Measurements from ENCODE around the gene USP35.
"Not testable (repeated sequence)": the region's sequence is repeated elsewhere in the genome, so short reads cannot be mapped to it uniquely, and the experiment has no call there.

Gene USP35

DNA sequence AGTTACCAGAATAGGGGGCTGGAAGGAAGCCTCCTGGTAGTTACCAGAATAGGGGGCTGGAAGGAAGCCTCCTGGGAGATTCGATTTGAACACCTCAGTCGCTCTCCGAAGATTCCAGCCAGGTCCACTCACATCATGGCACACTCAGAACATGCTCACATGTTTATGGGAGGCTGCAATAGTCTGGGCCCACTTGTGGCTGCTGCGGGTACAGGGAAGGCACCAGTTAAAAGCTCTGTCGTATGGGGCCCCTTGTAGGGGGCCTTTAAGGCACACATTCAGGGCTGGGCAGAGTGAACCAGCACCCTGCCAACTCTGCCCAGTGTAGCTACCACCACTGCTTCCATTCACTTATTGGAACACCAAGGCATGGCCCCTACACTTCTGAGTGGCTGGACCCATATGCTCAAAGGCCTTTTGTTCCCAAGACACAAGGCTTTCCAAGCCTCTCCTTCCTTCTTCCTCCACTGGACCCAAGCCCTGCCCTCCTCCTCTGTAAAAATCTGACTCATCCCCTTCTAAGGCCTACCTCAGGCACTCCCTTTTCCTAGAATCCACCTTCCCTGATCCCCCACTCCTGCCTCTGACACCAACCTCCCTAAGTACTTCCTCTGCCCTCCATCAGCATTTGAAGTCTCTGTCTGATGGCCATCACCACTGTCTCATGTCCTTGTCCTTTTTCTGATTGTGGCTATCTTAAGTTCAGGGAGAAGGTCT, 28.0 kb downstream of the USP35 start:
- DNase-seq: no peak

DNA sequence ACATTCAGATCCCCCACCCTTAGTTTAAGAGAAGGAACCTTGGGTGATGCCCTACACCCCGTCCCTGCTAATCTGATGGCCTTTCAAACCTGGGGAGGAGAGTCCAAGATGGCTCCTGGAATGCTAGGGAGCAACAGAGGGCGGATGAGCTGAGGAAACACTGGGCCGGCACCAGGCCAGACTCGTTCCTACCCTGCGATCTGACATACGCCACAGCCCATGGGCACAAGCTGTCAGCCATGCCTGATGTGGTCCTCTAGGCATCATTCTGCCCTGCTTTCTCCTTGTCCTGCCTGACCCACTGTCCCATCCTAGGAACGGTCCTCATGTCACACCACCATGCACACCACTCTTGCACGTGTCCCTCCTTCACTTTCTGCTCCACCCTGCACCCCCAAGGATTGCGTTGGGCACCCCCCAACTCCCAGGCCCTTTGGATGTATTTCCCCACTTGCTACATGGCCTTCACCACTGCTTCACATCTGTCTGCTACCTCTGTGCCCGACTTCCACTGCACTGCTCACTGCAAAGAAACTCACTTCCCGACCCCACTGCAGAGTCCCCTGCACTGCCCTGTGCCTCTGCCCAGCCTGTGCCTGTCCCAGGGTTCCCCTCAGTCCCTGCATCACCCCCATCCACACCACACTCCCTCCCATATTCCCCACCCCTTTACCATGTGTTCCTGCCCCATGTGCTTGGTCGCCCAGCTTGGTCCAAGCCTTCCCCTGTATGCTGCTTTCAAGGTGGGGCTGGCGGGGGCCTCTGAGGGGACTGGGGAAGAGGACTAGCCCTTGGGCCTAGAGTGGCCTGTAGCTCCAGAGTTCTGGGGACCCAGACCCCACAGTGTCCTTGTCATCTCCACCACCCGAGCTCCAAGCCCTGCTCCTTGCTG, 29.2 kb downstream of the USP35 start:
- DNase-seq: no peak

DNA sequence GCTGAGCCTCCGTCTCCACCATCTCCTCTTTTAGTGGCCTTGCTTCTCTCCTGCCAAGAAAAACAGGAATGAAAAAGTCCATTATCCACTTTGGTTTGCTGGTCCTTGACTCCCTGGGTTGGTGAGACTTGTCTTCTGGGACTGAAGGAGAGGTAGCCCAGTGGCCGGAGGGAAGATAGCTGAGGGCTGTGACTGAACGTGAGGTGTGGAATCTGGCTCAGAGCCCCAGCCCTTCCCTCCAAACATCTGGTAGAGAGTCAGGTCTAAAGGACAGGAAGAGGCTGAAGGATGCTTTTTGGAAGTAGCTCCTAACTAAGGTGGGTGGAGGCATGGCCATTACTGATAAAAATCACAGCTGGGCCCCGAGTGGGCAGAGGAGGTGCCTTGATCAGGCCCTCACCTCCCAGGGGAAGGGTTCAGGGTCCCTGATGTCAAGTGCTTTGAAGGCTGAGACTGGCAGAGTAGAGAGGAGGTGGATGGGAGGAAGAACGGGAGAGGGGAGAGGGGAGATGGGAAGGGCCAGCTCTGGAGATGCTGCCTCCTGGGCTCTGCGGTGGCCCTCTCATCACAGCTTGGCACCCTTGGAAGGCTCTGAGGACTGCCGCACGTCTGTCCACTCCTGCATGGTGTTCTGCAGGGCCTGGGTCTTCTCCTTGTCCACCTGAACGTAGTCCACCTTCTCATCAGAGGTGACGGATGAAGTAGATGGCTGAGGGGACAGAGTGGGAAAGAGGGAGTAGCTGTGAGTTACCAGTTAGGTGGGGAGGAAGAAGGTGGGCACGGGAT, 30.2 kb downstream of the USP35 start:
- DNase-seq: no peak

DNA sequence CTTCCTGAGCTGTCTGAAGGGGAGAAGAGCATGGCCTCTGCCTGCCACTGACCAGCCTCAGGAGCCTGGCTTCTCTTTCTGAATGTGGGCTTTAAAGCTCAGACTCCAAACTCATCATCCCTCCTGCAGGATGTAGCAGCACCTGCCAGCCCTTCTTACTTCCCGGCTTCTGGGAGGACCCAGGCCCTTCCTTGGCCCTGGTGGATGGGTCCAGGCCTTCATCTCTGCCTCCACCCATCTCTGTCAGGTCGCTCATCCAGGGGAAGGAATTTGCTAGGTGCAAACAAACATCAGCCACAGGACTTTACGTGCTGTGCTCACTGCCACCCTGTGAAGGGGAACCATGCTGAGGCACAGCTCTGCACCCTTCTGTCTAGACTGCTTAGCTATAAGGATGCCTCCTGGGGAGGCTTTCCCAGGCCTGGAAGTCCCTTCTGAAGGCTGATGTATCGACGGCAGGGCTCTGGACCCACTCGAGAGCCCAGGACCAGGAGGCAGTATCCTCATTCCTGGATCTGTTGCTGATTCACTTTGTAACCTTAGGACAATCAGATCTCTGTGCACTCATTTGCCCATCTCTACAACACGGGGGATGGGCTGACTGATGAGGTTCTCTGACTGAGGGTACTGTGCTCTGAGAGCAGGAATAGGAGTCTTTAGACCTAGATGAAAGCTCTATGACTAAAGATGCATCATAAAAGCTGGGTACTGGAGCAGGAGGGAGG, 30.9 kb downstream of the USP35 start:
- no peak for DNase-seq

DNA sequence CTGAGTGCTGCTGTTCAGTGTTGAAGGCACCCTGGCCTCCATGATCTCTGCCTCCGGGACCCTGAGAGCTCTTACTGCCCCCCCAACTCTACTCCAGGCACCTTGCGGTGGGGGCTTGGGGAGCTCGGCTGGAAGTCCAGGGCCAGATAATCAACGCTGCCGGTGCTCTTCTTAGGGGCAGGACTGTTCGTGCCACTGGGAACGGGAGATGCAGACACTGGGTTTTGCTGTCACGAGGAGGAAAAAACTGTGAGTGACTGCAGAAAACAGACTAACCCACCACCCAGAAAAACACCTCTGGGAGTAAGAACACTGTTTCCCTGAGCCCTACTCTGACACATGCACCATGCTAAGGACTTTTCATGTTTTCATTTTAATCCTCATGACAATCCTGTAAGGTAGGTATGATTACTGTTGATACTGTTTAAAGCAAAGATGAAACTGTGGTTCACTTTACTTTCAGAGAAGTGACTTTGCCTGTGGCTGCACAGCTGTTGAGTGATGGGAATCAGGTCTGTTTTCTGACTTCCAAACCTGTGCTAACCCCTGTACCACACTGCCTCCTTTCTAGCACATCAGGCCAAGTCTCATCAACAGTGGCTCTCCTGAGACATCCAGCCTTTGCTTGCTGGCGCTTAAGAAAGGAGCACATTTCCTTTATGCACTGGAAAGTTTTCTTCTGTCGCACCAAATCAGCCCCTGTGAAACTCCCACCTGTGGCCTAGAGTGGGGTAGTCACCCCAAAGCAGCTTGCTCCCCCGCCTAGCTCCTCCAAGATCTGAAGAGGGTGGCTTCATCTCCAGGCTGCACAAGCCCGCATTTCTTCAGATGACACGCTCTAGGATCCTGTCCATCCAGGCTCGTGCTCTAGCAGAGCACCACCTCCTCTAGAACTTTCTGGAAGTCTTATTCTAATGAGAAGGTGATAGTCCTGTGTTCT, 31.8 kb downstream of the USP35 start:
- DNase-seq: no peak

DNA sequence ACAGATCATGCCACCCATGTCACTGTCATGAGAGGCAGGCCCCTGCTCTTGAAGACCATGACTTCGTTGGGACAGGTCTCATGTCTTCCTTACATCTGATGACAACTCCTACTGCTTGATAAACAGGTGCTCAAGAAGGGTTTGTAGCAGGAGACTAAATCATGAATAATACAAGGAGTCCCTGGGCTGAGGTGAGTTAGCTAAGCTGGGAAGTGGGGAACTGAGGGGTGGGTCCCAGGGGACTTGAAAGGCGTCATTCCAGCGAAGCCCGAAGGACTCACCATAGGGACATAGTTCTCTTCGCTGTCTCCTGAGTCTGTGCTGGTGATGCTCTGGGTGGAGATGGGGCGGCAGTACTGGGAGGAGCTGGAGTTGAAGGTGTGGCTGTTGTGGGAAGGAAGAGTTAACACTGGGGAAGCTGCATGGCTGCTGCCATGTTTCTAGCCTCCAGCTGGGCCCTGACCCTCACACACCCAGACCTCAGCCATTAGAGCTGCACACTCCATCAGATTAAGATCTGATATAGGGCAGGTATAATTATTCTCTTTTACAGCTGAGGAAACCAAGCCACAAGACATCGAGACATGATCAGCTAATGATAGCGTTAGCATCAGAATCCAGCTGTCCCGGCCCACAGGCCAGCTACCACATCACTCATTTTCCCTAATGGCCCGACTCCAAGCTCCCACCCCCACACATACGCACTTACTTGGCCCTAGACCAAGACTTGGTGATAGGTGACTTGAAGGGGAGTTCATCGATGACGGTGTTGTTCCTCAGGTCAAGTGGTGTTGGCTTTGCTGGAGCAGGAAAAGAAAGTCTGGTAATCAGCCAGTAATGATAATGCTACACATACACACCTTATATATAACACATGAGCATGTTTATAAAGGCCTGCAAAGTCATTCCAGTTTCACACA, 32.9 kb downstream of the USP35 start:
- no peak for DNase-seq

DNA sequence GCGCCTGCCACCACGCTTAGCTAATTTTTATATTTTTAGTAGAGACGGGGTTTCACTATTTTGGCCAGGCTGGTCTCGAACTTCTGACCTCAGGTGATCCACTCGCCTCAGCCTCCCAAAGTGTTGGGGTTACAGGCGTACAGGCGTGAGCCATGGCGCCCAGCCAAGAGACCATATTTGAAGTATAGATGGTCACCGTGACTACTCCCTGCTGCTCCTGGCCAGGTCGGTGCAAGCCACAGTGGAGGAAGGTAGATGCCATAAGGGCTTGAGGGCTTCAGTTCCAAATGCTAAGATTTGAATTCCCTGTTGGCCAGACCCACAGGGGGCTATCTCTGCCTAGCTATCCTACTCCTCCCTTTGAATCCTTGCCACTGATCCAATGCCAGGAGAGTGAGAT, 34.0 kb downstream of the USP35 start:
- not testable (repeated sequence) for DNase-seq

DNA sequence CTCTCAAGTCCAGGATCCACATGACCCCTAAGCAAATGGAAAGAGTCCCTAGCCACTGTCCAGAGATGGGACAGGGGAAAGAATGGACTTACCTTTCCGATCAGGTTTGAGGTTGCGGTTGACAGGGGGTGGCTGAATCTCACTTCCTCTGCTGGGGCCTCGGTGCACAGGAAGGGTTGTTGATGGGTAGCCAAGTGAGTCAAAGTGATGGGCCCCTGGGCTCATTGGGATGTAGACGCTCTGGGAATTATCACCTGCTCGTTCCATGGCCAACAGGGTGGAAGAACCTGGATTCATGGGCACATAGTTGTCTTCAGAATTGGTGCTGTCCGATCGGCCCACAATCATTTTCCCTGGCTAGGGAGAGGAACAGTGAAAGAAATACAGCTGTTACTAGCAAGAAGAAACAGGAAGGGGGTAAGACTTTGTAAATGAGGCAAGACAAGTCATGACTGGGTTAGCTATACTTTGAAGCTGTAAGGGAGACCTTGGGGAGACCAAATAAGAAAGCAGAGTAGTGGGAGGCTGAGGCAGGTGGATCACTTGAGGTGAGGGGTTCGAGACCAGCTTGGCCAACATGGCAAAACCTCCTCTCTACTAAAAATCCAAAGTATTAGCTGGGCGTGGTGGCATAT, 34.7 kb downstream of the USP35 start:
- no peak for DNase-seq

DNA sequence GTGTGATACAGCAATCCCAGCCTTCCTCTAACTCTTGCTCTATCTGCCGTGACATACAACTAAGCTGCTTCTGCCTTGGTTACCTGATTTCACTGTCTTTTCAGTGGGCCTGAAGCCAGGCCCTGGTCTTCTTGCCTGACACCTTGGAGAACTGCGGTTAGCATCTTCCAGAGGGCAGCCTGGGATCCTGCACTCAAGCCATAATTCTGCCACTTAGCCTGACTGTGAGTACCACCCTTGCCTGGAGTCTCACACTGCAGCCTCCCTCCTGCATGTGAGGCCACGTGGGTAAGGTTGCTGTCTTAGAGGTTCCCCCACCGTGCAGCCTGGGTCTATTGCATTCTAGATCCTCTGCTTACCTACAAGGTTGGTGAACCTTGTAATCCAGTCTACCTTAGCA, 35.8 kb downstream of the USP35 start:
- no peak for DNase-seq

DNA sequence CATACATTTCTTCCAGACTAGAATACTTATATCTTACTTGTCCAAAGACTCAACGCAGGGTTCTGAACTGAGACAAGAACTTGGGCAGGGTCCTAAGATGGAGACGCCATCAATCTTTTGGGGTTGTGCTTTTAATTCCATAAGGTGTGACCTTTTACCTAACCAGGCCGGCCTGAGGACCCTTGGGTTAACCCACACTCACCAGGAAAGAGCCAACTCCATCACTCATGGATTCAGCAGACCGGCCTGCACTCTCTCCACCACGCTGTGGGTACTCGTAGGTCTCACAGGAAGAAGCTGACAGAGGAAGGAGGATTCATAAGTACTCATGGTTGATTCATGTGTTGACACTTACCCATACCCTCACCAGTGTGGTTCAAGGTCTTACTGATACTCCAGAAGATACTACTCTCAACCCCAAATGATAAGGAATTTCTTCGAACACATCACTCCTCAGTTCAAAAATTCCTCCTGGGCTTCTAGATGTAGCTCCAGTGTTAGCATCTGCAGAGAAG, 36.2 kb downstream of the USP35 start:
- DNase-seq: no peak

DNA sequence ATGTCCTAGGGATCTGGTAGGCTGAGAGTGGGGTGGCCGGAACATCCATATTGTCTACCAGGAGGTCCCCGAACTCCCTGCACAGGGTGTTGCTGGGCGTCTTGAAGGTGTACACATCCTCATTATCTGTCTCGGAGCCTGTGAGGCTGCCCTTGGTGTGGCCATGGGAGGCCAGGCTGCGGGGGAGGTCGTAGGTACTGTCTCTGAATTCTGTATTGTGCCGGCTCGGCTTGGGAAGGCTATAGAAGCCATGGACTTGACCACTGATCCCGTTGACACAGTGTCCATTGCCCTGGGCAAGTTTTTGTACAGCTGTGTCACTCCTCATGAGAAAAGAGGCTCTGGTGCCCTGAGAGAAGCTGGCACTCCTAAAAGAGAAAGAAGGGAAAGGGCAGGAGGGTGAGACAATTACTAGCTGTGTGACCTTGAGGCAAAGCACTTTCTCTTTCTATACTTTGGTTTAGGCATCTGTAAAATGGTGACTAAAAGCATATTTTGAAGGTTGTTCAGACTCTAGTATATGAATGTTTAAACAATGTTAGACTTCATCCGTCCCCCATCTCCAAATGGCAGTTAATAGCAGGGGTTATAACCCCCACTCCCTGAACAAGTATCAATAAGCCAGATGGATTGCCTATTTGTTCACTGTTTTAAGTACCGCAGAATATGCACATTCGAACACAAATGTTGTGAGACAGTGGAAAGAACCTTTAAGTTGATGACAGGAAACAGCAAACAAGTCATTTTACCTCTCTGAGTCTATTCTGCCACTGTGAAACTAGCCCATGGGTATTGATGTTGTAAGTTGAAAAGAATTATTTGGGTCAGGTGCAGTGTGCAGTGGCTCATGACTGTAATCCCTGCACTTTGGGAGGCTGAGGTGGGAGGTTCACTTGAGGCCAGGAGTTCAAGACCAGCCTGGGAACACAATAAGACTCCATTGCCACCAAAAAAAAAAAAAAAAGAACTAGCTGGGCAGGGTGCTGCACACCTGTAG, 38.3 kb downstream of the USP35 start:
- no peak for DNase-seq

DNA sequence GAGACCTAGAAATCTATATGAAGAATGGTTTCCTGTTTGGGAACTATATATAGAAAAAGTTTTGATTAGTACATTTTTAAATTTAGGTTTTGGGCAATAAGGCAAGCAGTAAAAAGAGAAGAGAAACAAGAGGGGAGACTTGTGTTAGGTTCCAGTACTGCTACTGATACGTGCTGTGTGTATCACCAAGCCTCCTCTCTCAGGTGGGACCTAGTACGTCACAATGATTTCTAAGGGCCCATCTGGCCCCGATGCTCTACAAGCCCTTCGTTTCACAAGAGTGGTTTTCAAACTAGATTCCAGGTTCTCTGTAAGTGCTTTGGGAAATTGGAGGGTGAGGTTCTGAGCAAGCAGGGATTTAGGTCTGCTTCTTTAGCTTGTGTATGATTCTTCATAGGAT, 39.2 kb downstream of the USP35 start:
- DNase-seq: no peak

DNA sequence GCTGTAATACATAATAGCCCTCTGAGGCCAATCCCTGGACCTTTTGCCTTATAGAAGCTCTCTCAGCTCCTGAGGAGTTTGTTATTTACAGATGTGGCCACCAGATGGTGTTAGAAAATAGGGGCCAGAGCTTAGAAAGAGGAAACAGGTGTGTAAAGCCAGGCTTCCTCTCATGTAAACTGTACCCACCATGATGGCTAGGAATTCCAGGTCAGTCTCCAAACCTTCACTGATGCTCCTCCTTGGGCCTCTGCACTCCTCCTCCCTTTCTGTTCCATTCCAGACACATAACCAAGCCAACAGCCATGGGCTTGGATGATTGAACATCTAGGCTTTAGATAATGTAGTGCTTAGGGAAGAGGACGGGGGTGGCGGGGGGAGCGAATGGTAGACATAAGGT, 39.7 kb downstream of the USP35 start:
- DNase-seq: peak; percentile 36

DNA sequence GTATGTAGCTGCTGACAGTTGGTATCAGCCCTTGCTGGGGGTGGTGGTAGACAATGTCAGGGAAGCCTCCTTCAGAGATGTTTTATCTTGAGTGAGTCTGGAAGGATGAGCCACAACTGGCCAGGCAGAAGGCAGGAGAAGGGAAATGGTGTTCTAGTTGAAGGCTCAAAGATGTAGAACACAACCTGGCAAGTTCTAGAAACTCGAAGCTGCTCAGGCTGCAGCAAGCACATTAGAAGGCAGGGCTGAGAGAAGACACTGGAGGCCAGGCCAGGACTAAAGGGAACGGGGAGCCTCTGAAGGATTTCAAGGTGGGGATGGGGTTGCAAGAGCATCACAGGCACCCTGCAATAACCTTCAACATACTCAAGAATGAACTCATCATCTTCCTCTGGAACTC, 40.4 kb downstream of the USP35 start:
- no peak for DNase-seq

DNA sequence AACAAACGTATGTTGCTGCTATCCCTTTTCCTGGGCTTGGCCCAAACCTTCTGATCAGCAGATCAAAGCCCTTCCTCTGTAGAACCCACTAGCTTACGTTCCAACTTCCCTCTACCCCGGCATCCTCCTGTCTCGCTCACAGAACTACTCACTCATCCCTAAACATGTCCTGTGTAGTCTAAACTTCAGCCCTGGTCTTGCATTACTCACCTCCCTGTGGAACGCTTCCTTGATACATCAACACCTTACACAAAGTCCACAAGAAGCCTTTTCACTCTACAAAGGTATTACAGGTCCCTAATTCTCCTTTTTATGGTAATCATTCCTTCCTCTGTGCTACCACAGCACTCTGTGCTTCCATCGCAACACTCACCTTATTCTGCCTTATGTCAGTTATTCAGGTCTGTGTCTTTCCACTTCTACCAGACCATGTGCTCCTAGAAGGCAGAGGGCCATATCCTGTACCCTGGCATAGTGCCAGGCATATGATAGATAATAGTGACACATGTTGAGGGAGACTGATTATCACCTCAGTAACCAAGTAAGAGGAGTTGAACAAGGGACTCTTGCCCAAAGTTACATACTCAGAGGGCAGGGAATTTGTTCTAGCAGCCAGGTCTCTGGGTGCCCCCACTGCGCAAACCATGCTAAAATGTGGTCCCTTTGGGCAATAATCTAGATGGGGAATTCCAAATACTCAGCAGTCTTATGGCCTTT, 41.6 kb downstream of the USP35 start:
- DNase-seq: no peak

DNA sequence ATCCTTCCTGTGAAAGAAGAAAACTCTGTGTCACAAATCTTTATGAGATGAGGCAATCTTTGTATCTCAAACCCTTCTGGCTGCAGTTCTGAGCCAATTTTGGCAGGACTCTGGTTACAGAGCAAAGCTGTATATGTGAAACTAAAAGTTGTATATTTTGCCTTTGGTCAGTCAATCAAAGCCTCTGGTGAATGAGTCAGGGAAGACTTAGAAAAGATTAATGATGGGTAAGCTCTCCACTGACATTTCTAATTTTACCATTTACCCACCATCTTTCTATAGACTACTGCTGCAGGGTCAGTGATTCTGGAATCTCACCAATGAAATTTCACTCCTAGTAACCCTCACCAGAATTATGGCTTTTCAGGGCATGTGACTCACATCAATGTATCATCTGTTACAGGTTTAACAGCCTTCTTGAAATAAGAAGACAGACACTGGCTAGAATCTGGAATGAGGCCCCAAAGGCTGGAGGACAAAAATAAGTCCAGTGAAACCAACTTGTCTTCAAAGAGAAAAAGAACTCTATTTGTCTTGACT, 43.3 kb downstream of the USP35 start:
- no peak for DNase-seq

DNA sequence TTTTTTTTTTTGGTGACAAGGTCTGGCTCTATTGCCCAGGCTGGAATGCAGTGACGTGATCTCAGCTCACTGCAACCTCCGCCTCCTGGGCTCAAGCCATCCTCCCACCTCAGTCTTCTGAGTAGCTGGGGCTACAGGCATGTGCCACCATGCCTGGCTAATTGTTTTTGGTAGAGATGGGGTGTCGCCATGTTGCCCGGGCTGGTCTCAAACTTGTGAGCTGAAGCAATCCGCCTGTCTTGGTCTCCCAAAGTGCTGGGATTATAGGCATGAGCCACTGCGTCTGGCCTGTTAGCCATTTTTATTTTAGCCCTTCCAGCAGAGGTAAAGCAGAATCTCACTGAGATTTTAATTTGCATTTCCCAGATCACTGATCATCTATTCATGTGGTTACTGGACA, 44.3 kb downstream of the USP35 start:
- DNase-seq: not testable (repeated sequence)

Measured in fibroblast of skin of back (primary cell).